Measurements from ENCODE around the gene C5orf63.
"Not testable (repeated sequence)": the region's sequence is repeated elsewhere in the genome, so short reads cannot be mapped to it uniquely, and the experiment has no call there.

C5orf63 gene

DNA sequence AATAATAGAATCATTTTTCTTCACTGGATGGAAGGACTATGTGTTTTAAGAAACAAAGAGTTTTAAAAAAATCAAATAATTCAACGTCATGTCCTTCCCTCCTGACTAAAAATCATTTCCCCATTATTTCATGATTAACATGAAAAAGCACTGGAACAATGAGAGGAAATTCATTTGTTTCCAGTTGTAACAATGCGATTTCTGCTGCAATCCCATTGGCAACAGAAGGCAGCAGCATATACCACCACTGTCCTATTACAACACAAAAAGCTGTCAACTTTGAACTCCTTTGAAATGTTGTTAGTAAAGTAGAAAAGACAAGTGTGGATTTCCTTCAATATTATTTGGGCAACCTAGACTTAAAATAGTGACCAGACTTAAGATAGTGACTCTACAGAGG lies 3.1 kb downstream of the C5orf63 start:
- no peak for DNase-seq

DNA sequence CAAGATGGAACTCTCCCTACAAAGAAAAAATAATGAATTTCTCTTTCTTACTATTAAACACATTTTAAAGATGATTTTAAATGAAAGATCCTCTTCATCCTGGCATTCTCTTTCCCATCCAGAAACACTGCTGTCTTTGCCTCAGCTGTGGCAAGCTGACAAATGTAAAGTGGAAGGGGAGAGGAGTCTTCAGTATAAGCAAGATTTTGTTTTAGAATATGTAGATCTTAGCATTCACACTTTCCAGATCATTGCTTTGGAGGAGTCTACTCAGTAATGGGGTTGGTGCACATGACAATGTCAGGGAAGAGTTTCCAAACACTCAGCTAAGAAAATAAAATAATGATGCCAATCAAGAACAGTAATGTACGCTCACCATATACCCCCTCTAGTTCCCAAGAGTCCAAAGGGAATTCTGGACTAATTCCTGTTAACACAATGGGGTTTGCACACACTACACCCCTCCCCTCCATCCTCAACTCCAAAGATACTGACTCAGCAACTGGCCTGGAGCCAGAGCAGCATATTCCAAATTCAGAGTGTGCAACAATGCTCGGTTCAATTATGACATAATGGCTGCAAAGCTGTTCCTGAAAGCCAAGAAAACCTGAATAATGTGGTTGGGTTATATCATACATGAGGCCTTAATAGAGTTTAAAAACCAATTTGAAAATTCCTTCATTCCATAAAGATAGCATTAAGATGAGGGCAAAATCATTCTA lies 4.6 kb downstream of the C5orf63 start:
- DNase-seq: no peak

DNA sequence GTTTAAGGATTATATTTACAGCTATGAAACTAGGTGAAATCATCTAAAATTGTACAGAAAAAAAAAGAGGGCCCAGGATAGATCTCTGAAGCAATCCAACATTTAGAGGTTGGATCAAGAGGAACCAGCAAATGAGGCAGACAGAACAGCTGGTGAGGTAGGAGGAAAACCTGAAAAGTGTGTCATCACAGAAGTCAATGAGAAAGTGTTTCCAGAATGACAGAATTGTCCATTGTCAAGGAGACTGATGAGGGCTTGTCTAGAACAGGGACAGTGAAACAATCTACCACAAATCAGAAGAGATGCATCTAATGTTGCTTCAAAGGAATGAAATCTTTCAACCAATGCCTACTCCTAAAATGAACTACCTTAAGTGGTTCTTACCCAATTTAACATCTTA lies 6.6 kb downstream of the C5orf63 start:
- DNase-seq: no peak

DNA sequence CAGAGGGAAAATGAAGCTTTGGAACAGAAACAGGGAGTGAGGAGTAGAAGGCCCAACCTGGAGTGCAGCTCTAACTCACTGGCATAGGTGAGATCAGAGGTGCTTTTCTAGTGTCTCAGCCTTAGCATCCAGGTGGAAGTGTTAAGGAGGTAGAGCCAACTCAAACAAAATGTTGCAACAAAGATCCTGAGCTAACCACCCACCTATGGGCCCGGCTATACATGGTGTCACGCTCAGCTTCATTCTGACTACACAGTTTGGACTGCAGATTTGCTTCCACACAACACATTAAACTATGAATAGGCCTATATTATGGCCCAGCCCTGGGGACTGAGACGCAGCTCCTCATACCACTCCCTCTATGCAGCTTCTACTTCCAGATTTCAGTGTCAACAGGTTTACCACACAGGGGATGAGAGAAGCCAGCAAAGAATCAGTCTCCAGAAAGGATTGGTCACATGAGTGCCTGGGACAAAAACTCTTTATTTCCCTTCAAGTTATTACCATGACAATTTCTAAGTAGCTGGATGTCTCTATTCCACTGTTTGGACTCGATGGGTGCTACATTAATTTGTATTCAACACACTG lies 9.0 kb downstream of the C5orf63 start:
- DNase-seq: no peak

DNA sequence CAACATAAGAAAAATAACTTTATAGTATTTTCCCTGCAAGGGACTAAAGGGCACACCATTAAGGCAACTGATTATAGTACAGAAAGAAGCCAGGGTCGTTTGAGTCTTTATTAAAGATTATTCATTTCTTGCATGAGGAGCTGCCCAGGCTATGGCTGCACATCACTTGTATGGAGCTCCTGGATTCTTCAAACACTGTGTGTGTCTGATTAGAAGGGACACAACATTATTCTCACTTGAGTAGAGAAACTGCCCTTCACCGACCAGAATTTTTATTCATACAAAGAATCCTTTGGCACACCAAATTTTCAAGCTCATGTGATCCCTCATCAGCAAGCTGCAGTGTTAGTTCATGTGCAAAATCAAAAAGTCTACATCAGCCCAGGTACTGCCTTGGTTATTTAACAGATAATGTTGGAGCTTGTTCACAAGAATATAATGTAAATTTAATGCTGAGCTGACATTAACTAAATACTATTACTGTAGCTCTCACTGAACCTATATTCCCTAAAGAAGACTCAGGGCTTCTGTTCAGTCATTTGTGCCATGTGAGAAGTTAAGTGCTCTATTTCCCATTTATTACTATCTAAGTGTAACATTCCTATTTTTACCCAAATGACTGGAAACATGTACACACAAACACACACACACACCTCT lies 9.9 kb downstream of the C5orf63 start:
- DNase-seq: no peak

DNA sequence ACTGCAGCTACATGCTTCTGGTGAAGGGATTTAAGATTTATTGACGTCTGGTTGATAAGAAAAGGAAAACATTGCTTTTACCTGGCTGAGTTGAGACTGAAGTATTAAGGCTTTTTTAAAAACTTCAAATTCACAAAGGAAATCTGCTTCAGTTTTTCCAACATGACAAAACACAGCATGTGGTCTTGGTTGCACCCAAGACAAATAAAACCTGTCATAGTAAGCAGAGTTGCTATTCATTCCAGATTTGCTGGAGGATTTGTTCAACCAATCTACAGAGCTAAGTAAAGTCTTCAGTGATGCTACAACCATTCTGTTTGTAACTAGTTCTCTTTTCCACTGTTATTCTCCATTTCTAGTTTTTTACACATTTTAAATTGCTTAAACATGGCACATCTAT lies 11.3 kb downstream of the C5orf63 start:
- DNase-seq: no peak

DNA sequence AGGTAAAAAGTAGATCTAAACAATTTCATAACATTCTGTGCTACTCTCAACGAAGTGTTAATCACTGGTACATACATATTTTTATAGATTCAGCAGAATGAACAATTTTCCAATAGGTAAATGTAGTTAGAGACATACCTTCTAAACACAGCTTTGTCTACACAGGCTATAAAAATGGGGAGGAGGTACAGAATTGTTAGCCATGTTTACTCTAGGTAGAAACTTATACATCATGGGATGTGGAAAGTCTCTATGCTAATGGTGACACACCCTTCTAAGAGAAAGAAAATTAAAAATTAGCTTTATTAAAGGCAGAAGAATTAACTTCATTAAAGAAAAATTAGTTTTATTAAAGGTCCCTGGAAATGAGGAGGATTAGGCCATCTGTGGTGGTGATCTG lies 11.8 kb downstream of the C5orf63 start:
- no peak for DNase-seq

DNA sequence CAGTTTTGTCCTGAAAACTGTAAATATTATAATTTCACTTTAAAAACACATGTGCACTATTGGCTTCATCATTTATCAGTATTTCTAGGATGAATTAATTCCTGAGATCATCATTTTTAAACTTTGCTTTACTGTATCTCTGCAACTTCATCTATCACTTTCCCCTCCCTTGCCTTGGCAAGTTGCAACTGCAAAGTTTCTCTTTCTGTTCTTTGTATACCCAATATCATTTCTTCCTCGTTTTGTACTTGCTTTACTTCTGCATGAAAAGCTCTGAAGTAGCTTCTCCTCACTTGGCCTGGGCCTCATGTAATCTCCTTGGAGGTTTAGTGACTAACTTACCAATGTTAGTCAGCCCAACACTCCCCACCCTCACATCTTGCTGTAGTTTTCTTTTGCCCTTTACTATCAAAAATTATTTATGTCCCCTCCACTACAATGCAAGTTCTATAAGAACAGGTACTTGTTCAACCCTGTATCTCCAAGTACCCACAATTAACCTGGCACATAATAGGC lies 12.8 kb downstream of the C5orf63 start:
- no peak for DNase-seq

DNA sequence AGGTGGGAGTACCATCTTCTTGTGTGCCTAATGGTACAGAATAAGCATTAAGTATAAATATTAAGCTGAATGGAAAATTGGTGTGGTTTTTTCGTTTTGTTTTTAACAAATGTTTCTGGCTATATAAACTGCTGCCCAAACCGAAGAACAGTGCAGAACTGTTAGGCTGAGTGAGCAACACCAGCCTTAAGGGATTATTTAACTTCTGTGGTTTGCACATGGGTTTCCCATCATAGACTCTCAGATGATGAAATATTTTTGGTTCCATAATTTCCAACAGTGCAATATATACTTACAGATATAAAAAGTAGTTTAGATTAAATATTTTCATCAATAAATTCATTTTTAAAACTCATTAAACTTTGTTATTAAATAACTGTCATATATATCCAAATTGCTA lies 16.4 kb downstream of the C5orf63 start:
- no peak for DNase-seq

DNA sequence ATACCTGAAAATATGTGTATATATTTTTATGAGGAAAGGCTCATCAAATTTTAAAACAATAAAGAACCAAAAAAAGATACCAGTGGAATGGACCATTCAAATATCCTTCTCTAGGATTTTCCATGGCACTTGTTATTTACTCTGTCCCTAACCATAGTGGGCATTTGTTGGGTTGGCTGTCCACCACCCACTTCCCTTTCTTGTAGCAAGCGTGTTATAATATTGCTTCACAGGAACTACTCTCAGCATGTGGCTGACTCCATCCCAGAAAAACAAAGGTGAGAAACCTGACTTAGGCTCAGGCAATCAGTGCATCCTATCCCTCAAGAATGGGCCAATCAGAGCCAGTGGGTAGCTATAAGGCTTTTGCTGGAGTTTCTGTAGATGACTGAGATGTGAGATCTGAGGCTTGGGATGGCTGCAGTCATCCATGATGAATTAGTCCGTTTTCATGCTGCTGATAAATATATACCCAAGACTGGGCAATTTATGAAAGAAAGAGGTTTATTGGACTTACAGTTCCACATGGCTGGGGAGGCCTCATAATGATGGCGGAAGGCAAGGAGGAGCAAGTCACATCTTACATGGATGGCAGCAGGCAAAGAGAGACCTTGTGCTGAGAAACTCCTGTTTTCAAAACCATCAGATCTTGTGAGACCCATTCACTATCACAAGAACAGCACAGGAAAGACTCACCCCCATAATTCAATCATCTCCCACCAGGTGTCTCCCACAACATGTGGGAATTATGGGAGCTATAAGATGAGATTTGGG lies 17.2 kb downstream of the C5orf63 start:
- no peak for DNase-seq

DNA sequence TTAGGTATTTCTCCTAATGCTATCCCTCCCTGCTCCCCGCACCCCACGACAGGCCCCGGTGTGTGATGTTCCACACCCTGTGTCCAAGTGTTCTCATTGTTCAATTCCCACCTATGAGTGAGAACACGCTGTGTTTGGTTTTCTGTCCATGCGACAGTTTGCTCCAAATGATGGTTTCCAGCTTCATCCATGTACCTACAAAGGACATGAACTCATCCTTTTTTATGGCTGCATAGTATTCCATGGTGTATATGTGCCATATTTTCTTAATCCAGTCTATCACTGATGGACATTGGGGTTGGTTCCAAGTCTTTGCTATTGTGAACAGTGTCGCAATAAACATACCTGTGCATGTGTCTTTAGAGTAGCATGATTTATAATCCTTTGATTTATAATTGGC lies 19.8 kb downstream of the C5orf63 start:
- not testable (repeated sequence) for DNase-seq

DNA sequence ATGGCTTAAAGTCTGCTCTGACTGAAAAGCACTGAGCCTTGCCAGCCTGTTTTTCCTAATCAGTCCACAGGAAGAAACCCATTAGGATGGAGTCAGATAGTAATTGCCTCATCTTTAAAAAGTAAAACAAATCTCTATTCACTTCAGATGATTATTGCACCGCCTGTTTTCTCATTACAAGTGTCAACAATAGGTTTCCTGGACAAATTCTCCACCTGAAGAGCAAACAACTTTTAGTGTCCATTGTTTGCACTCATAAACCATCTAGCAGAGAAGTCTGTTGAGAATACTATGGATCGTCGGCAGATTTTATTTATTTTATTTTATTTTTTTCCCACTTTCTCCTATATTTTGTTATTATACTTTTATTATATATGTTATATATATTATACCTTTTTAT lies 20.3 kb downstream of the C5orf63 start:
- DNase-seq: no peak

DNA sequence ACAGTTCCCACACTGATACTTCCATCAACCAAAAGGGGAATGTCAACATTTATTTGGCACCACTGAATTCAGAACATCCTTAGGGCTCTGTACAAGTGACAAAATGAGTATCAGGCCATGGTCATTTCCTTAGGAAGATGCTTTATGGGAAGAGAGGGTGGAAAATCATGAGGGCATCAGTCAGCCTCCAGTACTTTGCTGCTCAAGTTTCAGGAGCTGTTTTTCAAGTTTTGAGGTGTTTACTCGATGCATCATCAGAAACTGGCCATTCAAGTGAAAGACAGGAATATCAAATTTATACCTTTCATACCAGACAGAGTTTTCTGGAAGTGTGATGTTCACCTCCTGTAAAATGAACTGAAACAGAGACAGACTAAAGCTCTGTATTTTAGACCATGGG lies 21.7 kb downstream of the C5orf63 start:
- DNase-seq: no peak

DNA sequence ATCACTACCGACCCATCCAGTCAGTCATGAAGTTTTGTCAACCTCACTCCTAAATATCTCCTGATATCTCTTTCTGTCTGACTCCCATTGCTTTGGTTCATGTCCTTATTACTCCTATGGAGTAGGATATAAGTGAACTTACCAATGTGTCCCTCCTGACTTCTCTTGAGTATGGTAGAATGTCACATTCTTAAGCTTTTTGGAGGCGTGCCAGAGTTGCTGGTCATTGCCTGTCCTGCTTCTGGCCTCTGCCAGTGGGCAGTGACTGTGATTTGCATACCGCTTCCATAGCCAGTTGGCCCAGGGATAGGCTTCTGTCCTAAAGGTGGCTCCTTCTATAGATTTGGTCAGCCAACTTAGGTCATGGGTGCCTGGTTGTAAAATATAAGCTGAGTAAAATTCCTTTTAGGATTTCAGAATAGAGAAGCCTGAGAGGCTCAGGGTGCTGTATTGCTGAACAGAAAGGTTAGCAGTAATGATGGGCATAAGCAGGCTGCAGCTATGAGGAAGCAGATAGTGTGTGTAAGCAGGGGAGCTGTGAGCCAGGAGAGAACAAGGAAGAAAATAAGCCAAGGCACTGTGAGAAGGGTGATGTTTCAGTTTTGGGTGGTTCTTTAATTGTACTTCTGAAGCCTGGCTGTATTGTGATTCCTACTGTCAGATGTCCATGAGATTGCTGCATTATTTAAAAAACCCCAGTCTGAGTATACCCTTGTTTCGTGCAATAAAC lies 26.8 kb downstream of the C5orf63 start:
- DNase-seq: no peak

DNA sequence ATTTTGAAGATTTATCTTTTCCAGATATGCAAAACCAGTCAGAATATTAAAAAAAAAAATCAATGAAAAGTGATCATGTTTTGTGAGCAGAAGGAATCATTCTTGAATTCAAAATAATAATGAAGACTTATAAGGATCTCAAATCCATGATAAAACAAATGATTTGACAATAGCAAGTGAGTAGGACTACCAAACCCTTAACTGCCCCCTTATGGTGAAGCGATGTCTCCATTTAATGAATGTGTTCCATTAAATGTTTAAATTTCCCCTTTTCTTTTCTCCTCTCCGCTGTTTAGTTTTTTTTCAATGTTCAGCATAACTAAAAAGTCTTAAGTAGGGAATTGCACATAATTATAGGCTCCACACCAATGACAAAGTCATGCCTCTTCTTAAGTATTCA lies 30.7 kb downstream of the C5orf63 start:
- DNase-seq: no peak

DNA sequence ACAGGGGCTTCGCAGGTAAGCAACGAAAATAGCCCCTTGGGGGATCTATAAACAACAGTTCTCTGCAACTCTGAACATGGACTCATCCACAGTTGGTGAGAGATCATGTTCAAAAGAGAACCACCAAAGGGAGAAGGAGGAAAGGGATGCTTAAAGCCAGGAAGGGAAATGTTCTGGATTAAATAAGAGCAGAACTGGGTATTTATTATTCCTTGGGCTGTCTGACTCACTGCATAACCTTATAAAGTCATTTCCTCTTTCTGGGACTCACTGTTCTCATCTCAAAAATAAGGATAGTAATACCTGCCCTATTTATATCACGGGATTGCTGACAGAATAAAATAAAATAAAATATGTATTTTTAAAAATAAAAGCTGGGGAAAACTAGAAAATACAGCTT lies 31.7 kb downstream of the C5orf63 start:
- DNase-seq: no peak

DNA sequence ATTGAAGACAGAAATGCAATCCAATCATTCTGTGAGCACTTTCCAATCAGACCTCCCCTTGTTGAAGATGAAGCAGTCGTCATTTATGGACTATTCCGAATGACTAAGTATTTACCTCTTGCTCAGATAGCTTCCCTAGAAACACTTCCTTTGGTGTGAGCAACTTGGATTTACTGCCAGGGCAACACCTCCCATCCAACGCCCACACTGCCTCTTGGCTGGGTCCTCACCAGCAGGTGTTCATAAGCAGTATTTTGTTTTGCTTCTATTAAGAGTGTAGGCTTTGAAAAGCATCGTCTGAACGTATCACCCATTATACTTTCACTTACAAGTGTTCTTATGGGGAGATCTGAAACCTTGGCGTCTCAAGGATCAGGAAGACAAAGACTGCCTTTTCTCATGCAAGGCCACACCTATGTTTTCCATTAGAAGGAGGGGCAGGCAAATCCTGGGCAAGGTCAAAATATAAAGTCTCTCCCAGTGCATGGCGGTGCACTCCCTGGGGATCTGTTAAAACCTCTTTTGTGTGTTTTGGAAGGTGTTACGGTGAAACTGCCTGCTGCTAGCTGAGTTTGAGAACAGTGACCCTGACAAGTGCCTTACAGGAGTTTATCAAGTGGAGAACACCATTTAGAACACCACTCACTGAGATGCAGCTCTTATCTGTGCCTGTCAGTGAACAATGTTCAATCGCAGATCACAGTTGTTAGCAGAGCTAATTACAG lies 32.3 kb downstream of the C5orf63 start:
- DNase-seq: peak; percentile 9

DNA sequence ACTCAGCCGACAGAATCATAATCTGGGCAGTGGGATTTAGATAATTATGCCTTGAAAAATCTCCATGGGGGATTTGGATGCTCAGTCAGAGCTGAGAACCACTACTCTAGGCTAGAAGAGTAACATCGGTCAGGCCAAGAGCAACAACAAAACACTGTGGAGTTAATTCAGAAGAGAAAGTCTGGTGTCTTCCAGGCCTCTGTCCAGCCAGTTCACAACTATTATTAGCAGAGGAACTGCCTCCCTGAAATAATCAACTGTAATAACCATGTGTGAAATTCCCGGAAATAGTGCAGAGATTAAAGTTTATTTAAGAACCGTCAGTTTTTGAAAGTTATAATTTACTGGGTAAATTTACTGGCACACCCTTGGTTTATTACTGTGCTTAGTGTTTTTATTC lies 34.8 kb downstream of the C5orf63 start:
- DNase-seq: no peak

DNA sequence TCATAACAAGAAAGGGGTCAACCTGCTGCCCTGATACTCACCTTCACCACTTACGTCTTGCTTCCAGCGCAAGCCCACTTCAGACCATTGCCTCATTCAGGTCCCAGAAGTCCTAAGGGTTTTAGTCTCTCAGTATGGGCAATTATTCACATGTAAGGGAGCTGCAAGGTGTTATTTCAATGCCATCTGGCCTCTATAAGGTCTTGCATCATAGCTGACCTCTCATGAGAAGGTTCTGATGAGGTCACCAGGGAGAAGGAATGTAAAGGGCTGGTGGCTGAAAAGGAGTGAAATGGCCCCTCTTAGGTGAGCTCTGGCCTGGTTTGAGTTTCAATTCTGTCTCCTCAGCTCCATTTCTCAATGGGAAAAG lies 41.5 kb downstream of the C5orf63 start:
- DNase-seq: no peak

DNA sequence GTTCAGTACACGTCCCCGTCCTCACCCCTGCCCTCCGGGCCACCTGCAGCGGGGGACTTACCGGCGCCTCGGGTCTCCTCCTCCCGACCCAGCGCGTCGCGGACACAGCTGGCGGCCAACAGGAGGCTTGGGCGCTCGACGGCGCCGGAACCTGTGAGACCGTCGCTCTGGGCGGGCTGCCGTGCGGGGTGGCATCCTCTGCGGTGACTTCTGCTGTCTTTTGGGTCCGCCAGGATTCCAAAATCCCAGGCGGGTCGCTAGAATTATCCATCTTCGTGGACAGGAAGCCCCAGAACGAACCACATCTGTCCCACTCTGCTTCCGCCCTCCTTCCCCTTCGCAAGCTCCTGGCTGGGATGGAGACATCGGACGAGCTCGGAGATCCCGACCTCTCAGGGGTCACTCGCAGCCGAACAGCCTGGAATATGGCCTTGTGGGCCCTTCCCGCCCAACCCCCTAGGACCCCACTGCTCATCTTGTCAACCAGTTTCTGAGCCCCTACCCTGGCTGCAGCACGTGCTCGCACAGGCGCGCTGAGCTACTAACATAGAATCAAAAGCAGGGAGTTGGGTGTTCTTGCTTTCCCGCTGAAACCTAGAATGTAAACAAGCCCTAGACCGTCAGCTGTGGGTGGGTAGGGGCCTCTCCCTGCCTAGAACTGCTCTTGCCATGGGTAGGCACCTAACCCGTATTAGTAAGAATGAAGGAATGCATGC lies 42.0 kb downstream of the C5orf63 start:
- no peak for DNase-seq
